ENCODE results near the gene DISP3. TPM values are rescaled to one million over a fixed set of nuclear protein-coding genes. Genes with fewer than 3 reads are reported as not detected.

Gene DISP3
- polyA plus RNA-seq, 1 experiment: 0.02 TPM

DNA sequence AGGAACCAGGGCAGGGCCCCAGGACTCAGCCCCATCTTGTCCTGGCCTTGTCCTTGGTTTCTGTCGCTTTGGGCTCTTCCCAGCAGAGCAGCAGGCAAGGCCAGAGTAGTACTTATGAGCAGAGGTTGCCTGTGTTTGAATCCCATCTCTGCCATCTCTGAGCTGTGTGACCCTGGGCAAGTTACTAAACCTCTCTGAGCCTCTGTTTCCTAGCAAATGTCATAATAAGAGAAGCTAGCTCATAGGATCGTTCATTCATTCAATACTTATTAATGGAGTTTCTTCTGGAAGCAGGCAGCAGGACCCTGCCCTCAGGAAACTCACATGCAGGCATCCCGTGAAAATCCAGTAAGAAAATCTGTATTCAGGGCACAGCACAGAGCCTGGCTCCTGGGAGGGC lies 91.0 kb downstream of the DISP3 start:
- CTCF ChIA-PET: no interaction called here
- H3K27ac ChIP-seq (ENCODE audit: low read depth, low read length): no peak overlapping the region
- TF ChIP-seq, protein P1, sequence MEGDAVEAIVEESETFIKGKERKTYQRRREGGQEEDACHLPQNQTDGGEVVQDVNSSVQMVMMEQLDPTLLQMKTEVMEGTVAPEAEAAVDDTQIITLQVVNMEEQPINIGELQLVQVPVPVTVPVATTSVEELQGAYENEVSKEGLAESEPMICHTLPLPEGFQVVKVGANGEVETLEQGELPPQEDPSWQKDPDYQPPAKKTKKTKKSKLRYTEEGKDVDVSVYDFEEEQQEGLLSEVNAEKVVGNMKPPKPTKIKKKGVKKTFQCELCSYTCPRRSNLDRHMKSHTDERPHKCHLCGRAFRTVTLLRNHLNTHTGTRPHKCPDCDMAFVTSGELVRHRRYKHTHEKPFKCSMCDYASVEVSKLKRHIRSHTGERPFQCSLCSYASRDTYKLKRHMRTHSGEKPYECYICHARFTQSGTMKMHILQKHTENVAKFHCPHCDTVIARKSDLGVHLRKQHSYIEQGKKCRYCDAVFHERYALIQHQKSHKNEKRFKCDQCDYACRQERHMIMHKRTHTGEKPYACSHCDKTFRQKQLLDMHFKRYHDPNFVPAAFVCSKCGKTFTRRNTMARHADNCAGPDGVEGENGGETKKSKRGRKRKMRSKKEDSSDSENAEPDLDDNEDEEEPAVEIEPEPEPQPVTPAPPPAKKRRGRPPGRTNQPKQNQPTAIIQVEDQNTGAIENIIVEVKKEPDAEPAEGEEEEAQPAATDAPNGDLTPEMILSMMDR (IDR thresholded peaks at IDR 0.05; ENCODE audit: low read depth, low read length): no peak
- POLR2A ChIA-PET: no interaction called here
- H3K27me3 ChIP-seq (ENCODE audit: control insufficient read depth, insufficient read depth, low read length): no peaks in the 10 kb centered on the region
- no peaks in the 10 kb centered on the region for H3K9me3 ChIP-seq (ENCODE audit: control insufficient read depth, insufficient read depth, low read length)
- no peak overlapping the region for H3K4me3 ChIP-seq (ENCODE audit: low read depth, low read length)
- DNase-seq (ENCODE audit: low read depth, low spot score): no peak

DNA sequence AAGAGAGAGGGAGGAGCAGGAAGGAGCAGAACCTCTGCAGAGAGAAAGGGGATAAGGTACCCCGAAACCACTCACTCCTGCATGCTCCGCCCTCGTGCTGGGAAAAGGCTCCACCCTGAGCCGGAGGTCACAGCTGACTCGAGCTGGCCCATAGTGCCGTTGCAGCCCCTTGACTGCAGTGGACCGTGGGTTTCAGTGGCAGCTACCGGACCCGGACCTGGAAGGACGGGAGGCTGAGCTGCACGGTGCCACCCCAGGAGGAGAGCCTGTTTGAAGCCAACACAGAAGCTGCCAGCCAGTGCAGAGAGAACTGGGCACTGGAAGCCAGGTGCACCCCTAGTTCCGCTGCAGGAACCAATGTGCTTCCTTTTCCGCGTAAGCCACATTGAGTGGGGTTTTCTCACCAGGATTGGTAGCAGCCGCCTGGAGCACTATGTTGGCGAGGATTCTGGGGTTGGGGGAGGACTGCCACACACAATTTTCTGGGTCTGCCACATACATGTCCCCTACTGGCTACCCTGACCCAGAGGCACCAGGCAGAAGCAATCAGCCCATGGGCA lies 91.9 kb downstream of the DISP3 start:
- Histone ChIP-seq H3K9me3 (ENCODE audit: control insufficient read depth, insufficient read depth, low read length) (no peaks in the 10 kb centered on the region), H3K4me3 (ENCODE audit: low read depth, low read length) (no peak overlapping the region), H3K27me3 (ENCODE audit: control insufficient read depth, insufficient read depth, low read length) (no peaks in the 10 kb centered on the region), H3K27ac (ENCODE audit: low read depth, low read length) (no peak overlapping the region)
- CTCF ChIA-PET: no interaction called here
- TF ChIP-seq, protein P1 (IDR thresholded peaks at IDR 0.05; ENCODE audit: low read depth, low read length): no peak
- POLR2A ChIA-PET: no interaction called here
- DNase-seq (ENCODE audit: low read depth, low spot score): no peak

DNA sequence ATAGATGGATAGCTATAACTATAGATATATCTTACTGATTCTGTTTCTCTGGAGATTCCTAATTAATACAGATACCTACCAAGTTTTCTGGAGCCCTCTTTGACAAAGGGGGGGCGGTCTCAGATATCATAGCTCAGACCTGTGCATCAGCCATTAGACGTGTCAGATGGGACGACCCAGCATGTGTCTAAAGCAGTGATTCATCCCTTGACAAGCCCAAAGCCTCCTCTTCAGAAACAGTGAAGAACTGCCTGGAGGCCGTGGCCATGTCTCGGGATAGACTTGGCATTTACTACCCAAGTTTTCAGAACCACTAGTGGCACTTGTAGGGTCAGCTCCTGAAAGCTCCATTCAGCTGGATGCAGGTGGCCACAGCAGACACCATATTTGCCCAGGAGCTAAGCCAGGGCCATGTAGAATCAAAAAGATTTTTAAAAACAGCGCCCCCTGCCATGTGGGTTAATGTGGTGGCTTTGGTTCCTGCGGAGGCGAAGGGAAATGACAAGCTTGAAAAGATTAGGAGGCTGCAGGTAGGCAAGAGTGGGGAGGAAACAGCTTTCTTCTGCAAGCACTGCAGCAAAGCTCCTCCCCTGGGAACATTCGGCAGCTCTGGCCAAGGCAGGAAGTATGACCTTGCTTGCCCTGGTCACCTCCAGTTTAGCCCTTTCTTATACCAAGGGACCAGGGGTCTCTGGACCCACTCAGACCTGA lies 93.1 kb downstream of the DISP3 start:
- POLR2A ChIA-PET: no interaction called here
- Histone ChIP-seq H3K27me3 (ENCODE audit: control insufficient read depth, insufficient read depth, low read length) (no peaks in the 10 kb centered on the region), H3K4me3 (ENCODE audit: low read depth, low read length) (no peak overlapping the region), H3K27ac (ENCODE audit: low read depth, low read length) (no peak overlapping the region), H3K9me3 (ENCODE audit: control insufficient read depth, insufficient read depth, low read length) (no peaks in the 10 kb centered on the region)
- DNase-seq (ENCODE audit: low read depth, low spot score): no peak
- TF ChIP-seq, protein P1 (IDR thresholded peaks at IDR 0.05; ENCODE audit: low read depth, low read length): no peak
- CTCF ChIA-PET: interaction anchor here (0.5 kb wide), 1 partner anchor 45 kb away, joined by 3 read pairs; no protein-coding TSS in a partner anchor

DNA sequence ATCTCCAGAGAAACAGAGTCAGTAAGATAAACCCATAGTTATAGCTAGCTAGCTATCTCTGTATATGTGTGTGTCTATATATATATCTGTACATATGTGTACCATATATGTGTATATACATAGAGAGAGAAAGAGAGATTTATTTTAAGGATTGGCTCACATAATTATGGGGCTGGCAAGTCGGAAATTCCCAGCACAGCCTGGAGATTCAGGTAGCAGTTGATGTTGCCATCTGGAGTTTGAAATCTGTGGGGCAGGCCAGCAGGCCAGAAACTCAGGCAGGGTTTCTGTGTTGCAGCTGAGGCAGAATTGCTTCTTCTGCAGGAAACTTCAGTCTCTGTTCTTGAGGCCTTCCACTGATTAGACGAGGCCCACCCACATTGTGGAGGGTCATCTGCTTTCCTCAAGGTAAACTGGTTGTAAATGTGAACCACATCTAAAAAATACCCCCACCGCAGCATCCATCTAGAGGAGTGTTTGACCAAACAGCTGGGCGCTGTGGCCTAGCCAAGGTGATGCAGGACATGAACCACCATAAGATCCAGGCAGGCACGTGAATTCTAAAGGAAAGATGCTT lies 94.2 kb downstream of the DISP3 start:
- H3K27ac ChIP-seq (ENCODE audit: low read depth, low read length): no peak overlapping the region
- H3K9me3 ChIP-seq (ENCODE audit: control insufficient read depth, insufficient read depth, low read length): no peaks in the 10 kb centered on the region
- TF ChIP-seq, protein P1 (IDR thresholded peaks at IDR 0.05; ENCODE audit: low read depth, low read length): no peak
- POLR2A ChIA-PET: no interaction called here
- CTCF ChIA-PET: no interaction called here
- no peak for DNase-seq (ENCODE audit: low read depth, low spot score)
- no peaks in the 10 kb centered on the region for H3K27me3 ChIP-seq (ENCODE audit: control insufficient read depth, insufficient read depth, low read length)
- no peak overlapping the region for H3K4me3 ChIP-seq (ENCODE audit: low read depth, low read length)

DNA sequence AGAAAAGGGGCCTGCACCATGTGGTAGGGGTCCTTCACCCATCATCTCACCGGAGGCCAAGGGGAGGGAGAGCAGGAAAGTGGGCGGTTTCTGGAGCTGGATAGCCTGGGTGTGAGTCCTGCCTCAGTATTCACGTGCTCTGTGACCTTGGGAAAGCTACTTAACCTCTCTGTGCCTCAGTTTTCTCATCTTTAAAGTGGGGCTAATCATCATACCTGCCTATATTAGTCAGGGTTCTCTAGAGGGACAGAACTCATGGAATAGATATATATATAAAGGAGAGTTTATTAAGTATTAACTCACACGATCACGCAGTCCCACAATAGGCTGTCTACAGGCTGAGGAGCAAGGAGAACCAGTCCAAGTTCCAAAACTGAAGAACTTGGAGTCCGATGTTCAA lies 96.6 kb downstream of the DISP3 start:
- H3K27ac ChIP-seq (ENCODE audit: low read depth, low read length): no peak overlapping the region
- no peak for DNase-seq (ENCODE audit: low read depth, low spot score)
- TF ChIP-seq, protein P1 (IDR thresholded peaks at IDR 0.05; ENCODE audit: low read depth, low read length): no peak
- no peak overlapping the region for H3K4me3 ChIP-seq (ENCODE audit: low read depth, low read length)
- ChIA-PET CTCF (no interaction called here), POLR2A (no interaction called here)
- no peaks in the 10 kb centered on the region for H3K9me3 ChIP-seq (ENCODE audit: control insufficient read depth, insufficient read depth, low read length)
- H3K27me3 ChIP-seq (ENCODE audit: control insufficient read depth, insufficient read depth, low read length): peaks cover 3% of the 10 kb centered on the region

Data from AG04450 (cell line).